CD4-positive, CD25-positive, alpha-beta regulatory T cell (primary cell): Measurements from ENCODE around the gene CUX1. TPM values are rescaled to one million over a fixed set of nuclear protein-coding genes. Genes with fewer than 3 reads are reported as not detected.
"Not testable (repeated sequence)": the region's sequence is repeated elsewhere in the genome, so short reads cannot be mapped to it uniquely, and the experiment has no call there.

Experiments
- ATAC-seq, 2 donors: fragments of 150-1000 bp; cut with Tn5 transposase; one replicate each; pipeline ENCODE4 v1.10.0; 2021; ENCODE audit warnings: low read depth in 2 of 2, moderate number of reproducible peaks in 2 of 2, moderate library complexity in 1 of 2
- DNase-seq, 3 donors: peaks; one replicate each; pipeline versions ENCODE4 v3.0.0 to v3.0.0-alpha.2; 2012 to 2022; ENCODE audit warnings: mixed read lengths in 1 of 3
- H3K27ac ChIP-seq: one replicate; pipeline ENCODE4 v1.7.0; 2013; ENCODE audit warnings: mild to moderate bottlenecking, low read length; ENCODE audit not compliant: insufficient read depth, poor library complexity, severe bottlenecking
- H3K27me3 ChIP-seq: one replicate; pipeline ENCODE4 v1.7.0; 2013; ENCODE audit warnings: low read length; ENCODE audit not compliant: control insufficient read depth, insufficient read depth
- H3K36me3 ChIP-seq: one replicate; pipeline ENCODE4 v1.7.0; 2013; ENCODE audit warnings: mild to moderate bottlenecking, low read length, moderate library complexity; ENCODE audit not compliant: control insufficient read depth, insufficient read depth
- H3K4me1 ChIP-seq: 2 replicates; pipeline ENCODE4 v1.7.0; 2013; ENCODE audit warnings: mild to moderate bottlenecking, low read length; ENCODE audit not compliant: insufficient read depth, control insufficient read depth, poor library complexity, severe bottlenecking
- H3K4me3 ChIP-seq: one replicate; pipeline ENCODE4 v1.7.0; 2013; ENCODE audit warnings: low read depth, mild to moderate bottlenecking, low read length, moderate library complexity
- H3K9me3 ChIP-seq, 2 experiments: 1 replicate in 1 of 2; 2 replicates in 1 of 2; pipeline ENCODE4 v1.7.0; 2013; ENCODE audit warnings: low read length in 2 of 2, mild to moderate bottlenecking in 1 of 2, moderate library complexity in 1 of 2; ENCODE audit not compliant: control insufficient read depth in 2 of 2
- H3K27ac Mint-ChIP-seq, 3 donors: one replicate each; pipeline ENCODE4 v1.8.0; 2020 to 2022; ENCODE audit warnings: mild to moderate bottlenecking in 3 of 3, mixed read lengths in 3 of 3, moderate library complexity in 2 of 3
- H3K27me3 Mint-ChIP-seq: one replicate; pipeline ENCODE4 v1.8.0; 2022; ENCODE audit warnings: mild to moderate bottlenecking, mixed read lengths
- H3K36me3 Mint-ChIP-seq: one replicate; pipeline ENCODE4 v1.8.0; 2020; ENCODE audit warnings: mixed read lengths
- H3K4me1 Mint-ChIP-seq, 4 donors: one replicate each; pipeline ENCODE4 v1.8.0; 2020 to 2022; ENCODE audit warnings: mixed read lengths in 4 of 4, mild to moderate bottlenecking in 1 of 4
- H3K4me3 Mint-ChIP-seq, 4 donors: one replicate each; pipeline ENCODE4 v1.8.0; 2020 to 2022; ENCODE audit warnings: mild to moderate bottlenecking in 4 of 4, mixed read lengths in 4 of 4, moderate library complexity in 3 of 4
- H3K9me3 Mint-ChIP-seq, 7 donors: one replicate each; pipeline ENCODE4 v1.8.0; 2020 to 2022; ENCODE audit warnings: mixed read lengths in 7 of 7, mild to moderate bottlenecking in 3 of 7, moderate library complexity in 2 of 7
- polyA plus RNA-seq, 4 donors: library from polyadenylated mRNA; unstranded; fragments of 300-500 nt; fragmentation: Illumina TruSeq; gene quantifications; one replicate each; pipeline ENCODE4 v1.2.3, GENCODE V29; 2021
- total RNA-seq: library from RNA; stranded (reverse); gene quantifications from one replicate; pipeline ENCODE4 v1.2.3, GENCODE V29; 2022

The CUX1 gene
- total and polyA plus RNA-seq, 5 donors from 2014 or later = 6.0 to 45.1 (median 7.8) TPM

GRCh38 chr7:101923602-101923985, 106.2 kb downstream of the CUX1 start:
- Mint-ChIP-seq H3K27me3 (no peaks in the 10 kb centered on the region), H3K9me3 (peaks cover 0 to 1% (median 0%) of the 10 kb centered on the region in 7 donors), H3K4me1 (peaks cover 0 to 12% (median 4%) of the 10 kb centered on the region in 4 donors), H3K36me3 (peaks cover 16% of the 10 kb centered on the region), H3K27ac (no peak overlapping the region), H3K4me3 (no peak overlapping the region)
- Histone ChIP-seq H3K36me3 (no peaks in the 10 kb centered on the region), H3K4me1 (no peaks in the 10 kb centered on the region), H3K27me3 (no peaks in the 10 kb centered on the region), H3K27ac (no peak overlapping the region), H3K9me3 (no peaks in the 10 kb centered on the region), H3K4me3 (no peak overlapping the region)
- DNase-seq (no peak), ATAC-seq (no peak)

GRCh38 chr7:101924171-101924570, 106.7 kb downstream of the CUX1 start:
- no peaks in the 10 kb centered on the region for H3K36me3 ChIP-seq

GRCh38 chr7:101926265-101926664, 108.8 kb downstream of the CUX1 start:
- peaks cover 0 to 12% (median 6%) of the 10 kb centered on the region in 4 donors for H3K4me1 Mint-ChIP-seq
- H3K9me3 Mint-ChIP-seq = peaks cover 0 to 2% (median 0%) of the 10 kb centered on the region in 7 donors
- Histone ChIP-seq H3K36me3 (no peaks in the 10 kb centered on the region), H3K4me1 (no peaks in the 10 kb centered on the region), H3K27ac (no peak overlapping the region), H3K27me3 (no peaks in the 10 kb centered on the region), H3K4me3 (no peak overlapping the region), H3K9me3 (no peaks in the 10 kb centered on the region)
- DNase-seq = no peak
- H3K27me3 Mint-ChIP-seq = no peaks in the 10 kb centered on the region
- no peak overlapping the region for H3K4me3 Mint-ChIP-seq
- H3K36me3 Mint-ChIP-seq = peaks cover 12% of the 10 kb centered on the region
- no peak for ATAC-seq
- H3K27ac Mint-ChIP-seq = no peak overlapping the region

More at GRCh38 chr7:101924171-101924570, 106.7 kb downstream of the CUX1 start:
- DNase-seq (no peak), ATAC-seq (no peak)
- no peaks in the 10 kb centered on the region for H3K4me1 ChIP-seq
- H3K9me3 Mint-ChIP-seq = peaks cover 0 to 1% (median 0%) of the 10 kb centered on the region in 7 donors
- peak overlapping the region in 1 of 4 donors; percentile 69 for H3K4me3 Mint-ChIP-seq
- H3K27ac ChIP-seq = no peak overlapping the region
- no peaks in the 10 kb centered on the region for H3K27me3 ChIP-seq
- no peaks in the 10 kb centered on the region for H3K9me3 ChIP-seq
- H3K4me3 ChIP-seq = no peak overlapping the region
- no peak overlapping the region for H3K27ac Mint-ChIP-seq
- H3K27me3 Mint-ChIP-seq = no peaks in the 10 kb centered on the region
- peaks cover 0 to 10% (median 4%) of the 10 kb centered on the region in 4 donors for H3K4me1 Mint-ChIP-seq
- peaks cover 16% of the 10 kb centered on the region for H3K36me3 Mint-ChIP-seq

- no peaks in the 10 kb centered on the region for H3K27me3 Mint-ChIP-seq
- H3K27ac Mint-ChIP-seq = no peak overlapping the region
- peaks cover 0 to 2% (median 0%) of the 10 kb centered on the region in 7 donors for H3K9me3 Mint-ChIP-seq
- ATAC-seq = no peak
- peaks cover 0 to 13% (median 10%) of the 10 kb centered on the region in 4 donors for H3K4me1 Mint-ChIP-seq
- no peaks in the 10 kb centered on the region for H3K9me3 ChIP-seq
- H3K36me3 Mint-ChIP-seq = peaks cover 12% of the 10 kb centered on the region
- DNase-seq = no peak
- H3K27me3 ChIP-seq = no peaks in the 10 kb centered on the region
- no peaks in the 10 kb centered on the region for H3K4me1 ChIP-seq
- no peak overlapping the region for H3K27ac ChIP-seq
- no peak overlapping the region for H3K4me3 ChIP-seq
- H3K36me3 ChIP-seq = no peaks in the 10 kb centered on the region
- no peak overlapping the region for H3K4me3 Mint-ChIP-seq
Observed at GRCh38 chr7:101927389-101927788, 110.0 kb downstream of the CUX1 start.

- Mint-ChIP-seq H3K27me3 (peaks cover 3% of the 10 kb centered on the region), H3K36me3 (peaks cover 12% of the 10 kb centered on the region), H3K4me1 (peaks cover 0 to 13% (median 12%) of the 10 kb centered on the region in 4 donors), H3K9me3 (peaks cover 0 to 2% (median 0%) of the 10 kb centered on the region in 7 donors), H3K27ac (no peak overlapping the region), H3K4me3 (no peak overlapping the region)
- no peaks in the 10 kb centered on the region for H3K9me3 ChIP-seq
- H3K36me3 ChIP-seq = no peaks in the 10 kb centered on the region
- ATAC-seq (no peak), DNase-seq (no peak)
- no peaks in the 10 kb centered on the region for H3K4me1 ChIP-seq
- H3K27ac ChIP-seq = no peak overlapping the region
- no peak overlapping the region for H3K4me3 ChIP-seq
- H3K27me3 ChIP-seq = no peaks in the 10 kb centered on the region
Observed at GRCh38 chr7:101927802-101928201, 110.4 kb downstream of the CUX1 start.

GRCh38 chr7:101929256-101929655, 111.8 kb downstream of the CUX1 start:
- peaks cover 0 to 21% (median 13%) of the 10 kb centered on the region in 4 donors for H3K4me1 Mint-ChIP-seq
- peaks cover 0 to 2% (median 0%) of the 10 kb centered on the region in 7 donors for H3K9me3 Mint-ChIP-seq
- Histone ChIP-seq H3K4me3 (no peak overlapping the region), H3K9me3 (no peaks in the 10 kb centered on the region), H3K36me3 (no peaks in the 10 kb centered on the region), H3K27ac (no peak overlapping the region), H3K27me3 (no peaks in the 10 kb centered on the region), H3K4me1 (no peaks in the 10 kb centered on the region)
- H3K27me3 Mint-ChIP-seq = peaks cover 4% of the 10 kb centered on the region
- H3K27ac Mint-ChIP-seq = peak overlapping the region in 1 of 3 donors; percentile 26
- peaks cover 6% of the 10 kb centered on the region for H3K36me3 Mint-ChIP-seq
- H3K4me3 Mint-ChIP-seq = no peak overlapping the region
- DNase-seq (no peak), ATAC-seq (no peak)

- H3K9me3 Mint-ChIP-seq, H3K4me3 ChIP-seq, H3K9me3 ChIP-seq, H3K36me3 ChIP-seq, H3K27ac Mint-ChIP-seq, H3K4me3 Mint-ChIP-seq, H3K36me3 Mint-ChIP-seq, ATAC-seq, DNase-seq, H3K27me3 ChIP-seq, H3K27me3 Mint-ChIP-seq, H3K4me1 ChIP-seq, H3K27ac ChIP-seq: not testable (repeated sequence)
- peaks cover 0 to 21% (median 15%) of the 10 kb centered on the region in 4 donors for H3K4me1 Mint-ChIP-seq
Observed at GRCh38 chr7:101929911-101930310, 112.5 kb downstream of the CUX1 start.

GRCh38 chr7:101932083-101932482, 114.7 kb downstream of the CUX1 start:
- Histone ChIP-seq H3K36me3 (no peaks in the 10 kb centered on the region), H3K4me1 (no peaks in the 10 kb centered on the region), H3K4me3 (no peak overlapping the region), H3K9me3 (no peaks in the 10 kb centered on the region), H3K27me3 (no peaks in the 10 kb centered on the region), H3K27ac (no peak overlapping the region)
- no peak overlapping the region for H3K4me3 Mint-ChIP-seq
- peaks cover under 1% of the 10 kb centered on the region for H3K36me3 Mint-ChIP-seq
- ATAC-seq (no peak), DNase-seq (no peak)
- no peak overlapping the region for H3K27ac Mint-ChIP-seq
- H3K4me1 Mint-ChIP-seq = peaks cover 0 to 21% (median 18%) of the 10 kb centered on the region in 4 donors
- peaks cover 0 to 2% (median 0%) of the 10 kb centered on the region in 7 donors for H3K9me3 Mint-ChIP-seq
- peaks cover 4% of the 10 kb centered on the region for H3K27me3 Mint-ChIP-seq
